ENCODE measurements around the gene TGFBR3L.

- TF ChIP-seq POLR2AphosphoS2 (IDR thresholded peaks at IDR 0.05; ENCODE audit: low read depth, low read length) (no peak), MTA2 (IDR thresholded peaks at IDR 0.05; ENCODE audit: low read depth) (no peak), CHD2 (IDR thresholded peaks at IDR 0.05; ENCODE audit: borderline replicate concordance, low read depth, low read length) (no peak), CTCF (IDR thresholded peaks at IDR 0.05 in 2 of 3, conservative IDR thresholded peaks at IDR 0.05 in 1 of 3; ENCODE audit: control insufficient read depth in 2 of 3, extremely low read depth in 1 of 3, insufficient read depth in 1 of 3, low read depth in 3 of 3, low read length in 3 of 3) (no peak), DPF2 (IDR thresholded peaks at IDR 0.05) (no peak), ZNF24 (IDR thresholded peaks at IDR 0.05) (no peak), POLR2AphosphoS5 (IDR thresholded peaks at IDR 0.05; ENCODE audit: low read length) (no peak), BHLHE40 (IDR thresholded peaks at IDR 0.05; ENCODE audit: borderline replicate concordance in 1 of 2, low read depth in 2 of 2, low read length in 1 of 2) (no peak), REST (IDR thresholded peaks at IDR 0.05; ENCODE audit: low read depth, low read length) (no peak), SREBF2 (IDR thresholded peaks at IDR 0.05; ENCODE audit: low read length) (no peak), USF2 (IDR thresholded peaks at IDR 0.05; ENCODE audit: borderline replicate concordance, low read depth, low read length) (no peak), POLR2A (IDR thresholded peaks at IDR 0.05; ENCODE audit: low read depth, low read length) (no peak), SP1 (IDR thresholded peaks at IDR 0.05; ENCODE audit: low read depth, low read length) (no peak)
These were observed 17.8 kb downstream of the TGFBR3L start for GRCh38 chr19:7932276-7932929.

Measured in GM12878 (cell line).